GM21786 (cell line): Measurements from ENCODE around the gene COX10.
"Not testable (repeated sequence)": the region's sequence is repeated elsewhere in the genome, so short reads cannot be mapped to it uniquely, and the experiment has no call there.

Source experiments
- ATAC-seq: cut with Tn5 transposase; IDR thresholded peaks from one replicate; pipeline ENCODE4 v1.9.1; 2021; ENCODE audit not compliant: unreplicated experiment

COX10 gene

GRCh38 chr17:14069251-14070021 is at the start of gene COX10:
TSS of gene COX10 (plus strand) at chr17:14069504. CDS start at chr17:14069606, 102 bp downstream.
- peak; percentile 100 for ATAC-seq

- ATAC-seq: not testable (repeated sequence)
Observed at GRCh38 chr17:14021651-14022294, 47.5 kb upstream of the COX10 start.

GRCh38 chr17:14029755-14030154 is 39.5 kb upstream of the COX10 start:
- not testable (repeated sequence) for ATAC-seq

GRCh38 chr17:14032234-14032633 is 37.1 kb upstream of the COX10 start:
- no peak for ATAC-seq

- ATAC-seq: no peak
Observed at GRCh38 chr17:14033166-14033565, 36.1 kb upstream of the COX10 start.

GRCh38 chr17:14037453-14037852 is 31.9 kb upstream of the COX10 start:
- ATAC-seq: no peak

- no peak for ATAC-seq
Observed at GRCh38 chr17:14038206-14038605, 31.1 kb upstream of the COX10 start.

- ATAC-seq: no peak
Observed at GRCh38 chr17:14042411-14042810, 26.9 kb upstream of the COX10 start.

- no peak for ATAC-seq
Observed at GRCh38 chr17:14044702-14045101, 24.6 kb upstream of the COX10 start.

- ATAC-seq: no peak
Observed at GRCh38 chr17:14046978-14047377, 22.3 kb upstream of the COX10 start.

GRCh38 chr17:14047591-14047990 is 21.7 kb upstream of the COX10 start:
- ATAC-seq: no peak

- no peak for ATAC-seq
Observed at GRCh38 chr17:14048169-14048568, 21.1 kb upstream of the COX10 start.

- ATAC-seq: no peak
Observed at GRCh38 chr17:14050616-14051015, 18.7 kb upstream of the COX10 start.

GRCh38 chr17:14051692-14052091 is 17.6 kb upstream of the COX10 start:
- ATAC-seq: no peak

GRCh38 chr17:14052886-14053615 is 16.3 kb upstream of the COX10 start:
- ATAC-seq: no peak

GRCh38 chr17:14057591-14057990 is 11.7 kb upstream of the COX10 start:
- ATAC-seq: no peak

- no peak for ATAC-seq
Observed at GRCh38 chr17:14058051-14058450, 11.3 kb upstream of the COX10 start.

GRCh38 chr17:14060706-14061105 is 8.6 kb upstream of the COX10 start:
- no peak for ATAC-seq

GRCh38 chr17:14061666-14062560 is 7.4 kb upstream of the COX10 start:
- no peak for ATAC-seq

- no peak for ATAC-seq
Observed at GRCh38 chr17:14067347-14067746, 2.0 kb upstream of the COX10 start.
